CD14-positive monocyte (primary cell): ENCODE measurements around the gene SLC46A2. TPM values are rescaled to one million over a fixed set of nuclear protein-coding genes. Genes with fewer than 3 reads are reported as not detected.

Source experiments
- DNase-seq, 3 donors: peaks; one replicate each; pipeline ENCODE4 v3.0.0-alpha.2; 2011 to 2022
- H2AFZ ChIP-seq: 2 replicates; pipeline ENCODE4 v1.6.0; 2012; ENCODE audit warnings: mild to moderate bottlenecking, low read depth, low read length, inconsistent platforms; ENCODE audit not compliant: insufficient read depth, poor library complexity, severe bottlenecking
- H3K27ac ChIP-seq, 2 donors: 1 replicate in 1 of 2; 2 replicates in 1 of 2; pipeline ENCODE4 v1.5.1; 2012 to 2013; ENCODE audit warnings: low read length in 2 of 2, control low read depth in 1 of 2, inconsistent platforms in 1 of 2, low read depth in 1 of 2, mild to moderate bottlenecking in 1 of 2
- H3K27me3 ChIP-seq, 2 donors: one replicate each; pipeline versions ENCODE4 v1.6.0 to v1.6.1; 2011 to 2013; ENCODE audit warnings: low read length in 2 of 2; ENCODE audit not compliant: control insufficient read depth in 2 of 2, insufficient read depth in 2 of 2
- H3K36me3 ChIP-seq, 2 donors: replicated peaks in 1 of 2; 1 replicate in 1 of 2; 2 replicates in 1 of 2; pipeline versions ENCODE4 v1.5.1 to v1.6.1; 2012 to 2013; ENCODE audit warnings: low read length in 2 of 2, control low read depth in 1 of 2, inconsistent platforms in 1 of 2, mild to moderate bottlenecking in 1 of 2; ENCODE audit not compliant: insufficient read depth in 2 of 2, control insufficient read depth in 1 of 2
- H3K4me1 ChIP-seq, 2 donors: 1 replicate in 1 of 2; 2 replicates in 1 of 2; pipeline versions ENCODE4 v1.5.1 to v1.6.1; 2012 to 2013; ENCODE audit warnings: low read length in 2 of 2, control low read depth in 1 of 2, inconsistent platforms in 1 of 2, mild to moderate bottlenecking in 1 of 2, moderate library complexity in 1 of 2; ENCODE audit not compliant: insufficient read depth in 2 of 2, control insufficient read depth in 1 of 2
- H3K4me2 ChIP-seq: replicated peaks from 2 replicates; pipeline ENCODE3; 2012; ENCODE audit warnings: low read length, moderate library complexity, mild to moderate bottlenecking; ENCODE audit not compliant: poor library complexity, severe bottlenecking; ENCODE audit errors: extremely low read depth
- H3K4me3 ChIP-seq, 3 experiments: fragments of 200-600 bp in 1 of 3; sonication (generic) in 1 of 3; replicated peaks in 1 of 3; 1 replicate in 2 of 3; 2 replicates in 1 of 3; pipeline ENCODE4 v1.5.1; 2011 to 2013; ENCODE audit warnings: low read length in 3 of 3, mild to moderate bottlenecking in 3 of 3, control low read depth in 2 of 3, low read depth in 2 of 3, inconsistent platforms in 1 of 3, moderate library complexity in 1 of 3
- H3K79me2 ChIP-seq: 2 replicates; pipeline ENCODE4 v1.6.0; 2012; ENCODE audit warnings: mild to moderate bottlenecking, control low read depth, inconsistent platforms, low read length, moderate library complexity; ENCODE audit not compliant: insufficient read depth
- H3K9ac ChIP-seq: 2 replicates; pipeline ENCODE4 v1.6.0; 2017; ENCODE audit warnings: low read length, mild to moderate bottlenecking; ENCODE audit not compliant: insufficient read depth, poor library complexity, severe bottlenecking
- H3K9me3 ChIP-seq, 2 donors: replicated peaks in 1 of 2; 1 replicate in 1 of 2; 2 replicates in 1 of 2; pipeline versions ENCODE4 v1.5.1 to v1.6.1; 2012 to 2013; ENCODE audit warnings: low read length in 2 of 2, control low read depth in 1 of 2; ENCODE audit not compliant: control insufficient read depth in 1 of 2, insufficient read depth in 1 of 2
- H4K20me1 ChIP-seq: 2 replicates; pipeline ENCODE4 v1.6.0; 2012; ENCODE audit warnings: mild to moderate bottlenecking, low read length, control low read depth, moderate library complexity; ENCODE audit not compliant: insufficient read depth
- H3K27ac Mint-ChIP-seq, 7 donors: one replicate each; pipeline ENCODE4 v1.8.0; 2020; ENCODE audit warnings: mild to moderate bottlenecking in 7 of 7, mixed read lengths in 7 of 7, moderate library complexity in 6 of 7, inconsistent platforms in 2 of 7
- H3K27me3 Mint-ChIP-seq, 3 donors: one replicate each; pipeline ENCODE4 v1.8.0; 2021 to 2022; ENCODE audit warnings: low read depth in 3 of 3, mild to moderate bottlenecking in 3 of 3, mixed read lengths in 3 of 3, moderate library complexity in 3 of 3, inconsistent platforms in 1 of 3
- H3K36me3 Mint-ChIP-seq, 2 donors: one replicate each; pipeline ENCODE4 v1.8.0; 2020; ENCODE audit warnings: mixed read lengths in 2 of 2, inconsistent platforms in 1 of 2, mild to moderate bottlenecking in 1 of 2
- H3K4me1 Mint-ChIP-seq: one replicate; pipeline ENCODE4 v1.8.0; 2020; ENCODE audit warnings: mild to moderate bottlenecking, mixed read lengths
- H3K4me3 Mint-ChIP-seq, 2 donors: one replicate each; pipeline ENCODE4 v1.8.0; 2020; ENCODE audit warnings: mild to moderate bottlenecking in 2 of 2, mixed read lengths in 2 of 2, moderate library complexity in 1 of 2
- H3K9me3 Mint-ChIP-seq, 7 donors: one replicate each; pipeline ENCODE4 v1.8.0; 2020 to 2022; ENCODE audit warnings: mixed read lengths in 7 of 7, mild to moderate bottlenecking in 6 of 7, moderate library complexity in 6 of 7, inconsistent platforms in 2 of 7
- WGBS: methylation state at CpG from one replicate; pipeline ENCODE4 v1.1.5; 2013; ENCODE audit warnings: missing lambda C conversion rate; ENCODE audit not compliant: insufficient coverage; 5-methylcytosine and 5-hydroxymethylcytosine counted together
- intact Hi-C, 2 donors: fragments of 100-400 bp; cut with micrococcal nuclease; formaldehyde crosslinking; loops; one replicate each; pipeline versions ENCODE4 v1.15.0 to v1.15.1; 2023
- polyA plus RNA-seq, 3 donors: library from polyadenylated mRNA; depleted of rRNA in 1 of 3; unstranded in 2 of 3; stranded (reverse) in 1 of 3; fragments of 300-500 nt in 2 of 3; fragments of >200 nt in 1 of 3; fragmentation: Illumina TruSeq in 2 of 3; gene quantifications; 1 replicate in 2 of 3; 2 replicates in 1 of 3; pipeline ENCODE4 v1.2.3, GENCODE V29; 2012 to 2021
- TF ChIP-seq, protein P1 (sequence below): fragments of 200-600 bp; IDR thresholded peaks from one replicate; pipeline ENCODE4 v1.8.0; 2022; ENCODE audit warnings: antibody characterized with exemption, mild to moderate bottlenecking

Gene SLC46A2
- polyA plus RNA-seq, 3 donors = 43.5 to 87.0 (median 45.1) TPM

DNA sequence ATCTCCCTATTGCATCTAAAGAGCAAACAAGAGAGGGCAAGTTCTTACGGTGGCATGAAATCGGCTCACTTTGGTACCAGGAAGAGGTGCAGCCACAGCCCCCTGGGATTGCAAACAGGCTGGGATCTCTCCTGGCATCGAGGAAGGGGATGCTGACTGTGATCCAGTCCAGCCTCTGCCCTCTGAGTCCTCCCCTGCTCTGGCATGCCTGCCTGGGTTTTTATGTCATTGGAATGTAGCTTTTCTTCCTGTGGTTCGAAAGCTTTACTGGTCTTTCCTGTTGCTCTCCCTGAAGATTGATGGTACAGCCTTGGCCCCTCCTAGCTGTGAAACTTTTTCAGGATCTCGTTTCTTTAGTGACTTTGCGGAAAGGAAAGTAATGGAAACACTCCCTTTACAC lies 6.6 kb downstream of the SLC46A2 start:
- WGBS = 10% methylated on average over 3 of the region's 6 CpGs
- Mint-ChIP-seq H3K4me1 (peaks cover 40% of the 10 kb centered on the region), H3K27me3 (peaks cover 0 to 2% (median 1%) of the 10 kb centered on the region in 3 donors), H3K4me3 (no peak overlapping the region), H3K36me3 (peaks cover 87 to 96% of the 10 kb centered on the region in 2 donors), H3K27ac (no peak overlapping the region), H3K9me3 (no peaks in the 10 kb centered on the region)
- Histone ChIP-seq H4K20me1 (peaks cover 82% of the 10 kb centered on the region), H2AFZ (no peak overlapping the region), H3K4me3 (no peak overlapping the region), H3K27ac (peak overlapping the region in 1 of 2 donors; percentile 14), H3K9me3 (no peaks in the 10 kb centered on the region), H3K27me3 (no peaks in the 10 kb centered on the region), H3K36me3 (peaks cover 67 to 82% of the 10 kb centered on the region in 2 donors), H3K9ac (no peak overlapping the region), H3K79me2 (peaks cover 9% of the 10 kb centered on the region), H3K4me2 (no peak overlapping the region), H3K4me1 (peaks cover 26 to 34% of the 10 kb centered on the region in 2 donors)
- intact Hi-C loops = no loop called here
- no peak for DNase-seq
- TF ChIP-seq, protein P1, sequence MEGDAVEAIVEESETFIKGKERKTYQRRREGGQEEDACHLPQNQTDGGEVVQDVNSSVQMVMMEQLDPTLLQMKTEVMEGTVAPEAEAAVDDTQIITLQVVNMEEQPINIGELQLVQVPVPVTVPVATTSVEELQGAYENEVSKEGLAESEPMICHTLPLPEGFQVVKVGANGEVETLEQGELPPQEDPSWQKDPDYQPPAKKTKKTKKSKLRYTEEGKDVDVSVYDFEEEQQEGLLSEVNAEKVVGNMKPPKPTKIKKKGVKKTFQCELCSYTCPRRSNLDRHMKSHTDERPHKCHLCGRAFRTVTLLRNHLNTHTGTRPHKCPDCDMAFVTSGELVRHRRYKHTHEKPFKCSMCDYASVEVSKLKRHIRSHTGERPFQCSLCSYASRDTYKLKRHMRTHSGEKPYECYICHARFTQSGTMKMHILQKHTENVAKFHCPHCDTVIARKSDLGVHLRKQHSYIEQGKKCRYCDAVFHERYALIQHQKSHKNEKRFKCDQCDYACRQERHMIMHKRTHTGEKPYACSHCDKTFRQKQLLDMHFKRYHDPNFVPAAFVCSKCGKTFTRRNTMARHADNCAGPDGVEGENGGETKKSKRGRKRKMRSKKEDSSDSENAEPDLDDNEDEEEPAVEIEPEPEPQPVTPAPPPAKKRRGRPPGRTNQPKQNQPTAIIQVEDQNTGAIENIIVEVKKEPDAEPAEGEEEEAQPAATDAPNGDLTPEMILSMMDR = no peak

DNA sequence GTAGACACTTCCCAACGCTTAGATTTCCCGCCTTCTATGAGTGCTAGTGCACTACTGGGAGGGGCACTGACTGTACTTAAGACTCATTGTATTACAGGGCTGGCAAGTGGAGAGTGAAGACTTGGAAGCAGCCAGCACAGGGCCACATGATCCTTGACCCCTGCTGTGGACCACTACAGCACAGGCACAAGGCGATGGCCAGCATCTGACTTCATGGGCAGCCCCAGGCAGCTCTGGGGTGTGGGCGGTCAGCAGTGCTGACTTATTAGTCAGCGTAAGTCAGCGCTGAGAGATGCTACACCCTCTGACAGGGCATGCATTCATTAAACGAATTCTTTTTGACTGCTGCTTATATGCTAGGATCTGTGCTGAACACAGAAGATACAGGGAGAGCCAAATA lies 9.3 kb downstream of the SLC46A2 start:
- no peak overlapping the region for H3K4me2 ChIP-seq
- H3K4me1 ChIP-seq = peaks cover 0 to 7% of the 10 kb centered on the region in 2 donors
- peaks cover 0 to 2% (median 0%) of the 10 kb centered on the region in 3 donors for H3K27me3 Mint-ChIP-seq
- H4K20me1 ChIP-seq = peaks cover 65% of the 10 kb centered on the region
- H3K79me2 ChIP-seq = no peaks in the 10 kb centered on the region
- H3K4me3 ChIP-seq = no peak overlapping the region
- no peak overlapping the region for H3K27ac ChIP-seq
- H2AFZ ChIP-seq = no peak overlapping the region
- TF ChIP-seq, protein P1 = no peak
- DNase-seq = no peak
- H3K9ac ChIP-seq = no peak overlapping the region
- 100% methylated on average over 5 of the region's 7 CpGs for WGBS
- H3K27me3 ChIP-seq = no peaks in the 10 kb centered on the region
- H3K4me3 Mint-ChIP-seq = no peak overlapping the region
- intact Hi-C loops = no loop called here
- H3K4me1 Mint-ChIP-seq = peaks cover 15% of the 10 kb centered on the region
- H3K36me3 Mint-ChIP-seq = peaks cover 95 to 99% of the 10 kb centered on the region in 2 donors
- peaks cover 74 to 100% of the 10 kb centered on the region in 2 donors for H3K36me3 ChIP-seq
- H3K27ac Mint-ChIP-seq = peak overlapping the region in 4 of 7 donors; percentile 37 to 52 (median 43)
- no peaks in the 10 kb centered on the region for H3K9me3 ChIP-seq
- H3K9me3 Mint-ChIP-seq = no peaks in the 10 kb centered on the region
